H9 (cell line): ENCODE measurements around the gene KLF11. TPM values are rescaled to one million over a fixed set of nuclear protein-coding genes. Genes with fewer than 3 reads are reported as not detected.

Experiments
- DNase-seq: peaks from one replicate; pipeline ENCODE4 v3.0.0-alpha.2; 2017
- H2AFZ ChIP-seq: one replicate; pipeline ENCODE4 v1.6.1; 2013; ENCODE audit warnings: mild to moderate bottlenecking, low read length, control low read depth, moderate library complexity
- H2AK5ac ChIP-seq: 2 replicates; pipeline ENCODE4 v1.6.1; 2013; ENCODE audit warnings: low read length, control low read depth, mixed read lengths; ENCODE audit not compliant: insufficient read length
- H2BK120ac ChIP-seq: one replicate; pipeline ENCODE4 v1.6.1; 2013; ENCODE audit warnings: low read depth, mild to moderate bottlenecking, low read length, control low read depth, inconsistent platforms; ENCODE audit not compliant: poor library complexity, severe bottlenecking
- H2BK12ac ChIP-seq: 2 replicates; pipeline ENCODE4 v1.6.1; 2013; ENCODE audit warnings: low read length, control low read depth, mixed read lengths, low read depth; ENCODE audit not compliant: insufficient read length
- H2BK15ac ChIP-seq: 2 replicates; pipeline ENCODE4 v1.6.1; 2013; ENCODE audit warnings: low read depth, low read length, control low read depth
- H2BK20ac ChIP-seq: one replicate; pipeline ENCODE4 v1.6.1; 2013; ENCODE audit warnings: low read depth, mild to moderate bottlenecking, low read length, control low read depth, inconsistent platforms; ENCODE audit not compliant: poor library complexity, severe bottlenecking
- H2BK5ac ChIP-seq: 2 replicates; pipeline ENCODE4 v1.6.1; 2013; ENCODE audit warnings: low read length, control low read depth, mixed read lengths; ENCODE audit not compliant: insufficient read length
- H3K14ac ChIP-seq: 2 replicates; pipeline ENCODE4 v1.6.1; 2013; ENCODE audit warnings: low read length, control low read depth; ENCODE audit not compliant: insufficient read depth
- H3K18ac ChIP-seq: 2 replicates; pipeline ENCODE4 v1.6.1; 2013; ENCODE audit warnings: low read depth, mild to moderate bottlenecking, mixed read lengths, low read length, control low read depth; ENCODE audit not compliant: insufficient read length
- H3K23ac ChIP-seq: 2 replicates; pipeline ENCODE4 v1.6.1; 2013; ENCODE audit warnings: low read length, control low read depth, mixed read lengths, low read depth; ENCODE audit not compliant: insufficient read length
- H3K23me2 ChIP-seq: 2 replicates; pipeline ENCODE4 v1.6.1; 2013; ENCODE audit warnings: low read depth, mild to moderate bottlenecking, mixed read lengths, low read length, control low read depth; ENCODE audit not compliant: insufficient read length, poor library complexity, severe bottlenecking
- H3K27ac ChIP-seq: 2 replicates; pipeline ENCODE4 v1.5.1; 2013; ENCODE audit warnings: low read length, control low read depth, mixed read lengths, low read depth; ENCODE audit not compliant: insufficient read length
- H3K27me3 ChIP-seq: 2 replicates; pipeline ENCODE4 v1.6.1; 2013; ENCODE audit warnings: low read length, control low read depth, inconsistent platforms; ENCODE audit not compliant: insufficient read depth
- H3K4ac ChIP-seq: 2 replicates; pipeline ENCODE4 v1.6.1; 2013; ENCODE audit warnings: low read depth, mild to moderate bottlenecking, control low read depth, inconsistent platforms, low read length, moderate library complexity
- H3K4me1 ChIP-seq: 2 replicates; pipeline ENCODE4 v1.6.1; 2013; ENCODE audit warnings: low read length, control low read depth, inconsistent platforms; ENCODE audit not compliant: insufficient read depth
- H3K4me2 ChIP-seq: 2 replicates; pipeline ENCODE4 v1.6.1; 2013; ENCODE audit warnings: low read length, control low read depth, mixed read lengths; ENCODE audit not compliant: insufficient read length, insufficient read depth
- H3K56ac ChIP-seq: 2 replicates; pipeline ENCODE4 v1.6.1; 2013; ENCODE audit warnings: low read depth, mild to moderate bottlenecking, mixed read lengths, low read length, control low read depth; ENCODE audit not compliant: insufficient read length
- H3K79me1 ChIP-seq: 2 replicates; pipeline ENCODE4 v1.6.1; 2013; ENCODE audit warnings: low read depth, mild to moderate bottlenecking, moderate library complexity, low read length, control low read depth, inconsistent platforms; ENCODE audit not compliant: insufficient read depth, poor library complexity, severe bottlenecking
- H3K79me2 ChIP-seq: 2 replicates; pipeline ENCODE4 v1.6.1; 2013; ENCODE audit warnings: low read length, control low read depth, inconsistent platforms; ENCODE audit not compliant: insufficient read depth
- H3K9ac ChIP-seq: 2 replicates; pipeline ENCODE4 v1.6.1; 2013; ENCODE audit warnings: low read length, control low read depth, mixed read lengths; ENCODE audit not compliant: insufficient read length; ENCODE audit errors: extremely low read depth
- H3K9me3 ChIP-seq: one replicate; pipeline ENCODE4 v1.6.1; 2013; ENCODE audit warnings: low read depth, low read length, inconsistent platforms; ENCODE audit not compliant: control insufficient read depth
- H3T11ph ChIP-seq: one replicate; pipeline ENCODE4 v1.6.1; 2013; ENCODE audit warnings: mild to moderate bottlenecking, low read length, control low read depth, inconsistent platforms
- H4K20me1 ChIP-seq: one replicate; pipeline ENCODE4 v1.6.1; 2013; ENCODE audit not compliant: control insufficient read depth, insufficient read length, insufficient read depth
- H4K5ac ChIP-seq: 2 replicates; pipeline ENCODE4 v1.6.1; 2013; ENCODE audit warnings: low read depth, mild to moderate bottlenecking, mixed read lengths, low read length, control low read depth; ENCODE audit not compliant: insufficient read length
- H4K8ac ChIP-seq: replicated peaks from 2 replicates; pipeline ENCODE4 v1.6.1; 2013; ENCODE audit warnings: low read length, control low read depth, mixed read lengths, low read depth; ENCODE audit not compliant: insufficient read length
- H4K91ac ChIP-seq: 2 replicates; pipeline ENCODE4 v1.6.1; 2013; ENCODE audit warnings: low read depth, mild to moderate bottlenecking, moderate library complexity, mixed read lengths, low read length, control low read depth; ENCODE audit not compliant: insufficient read length
- H3K27ac Mint-ChIP-seq, 3 experiments: 2 replicates in 2 of 3; 3 replicates in 1 of 3; pipeline ENCODE4 v1.8.0; 2020 to 2021; ENCODE audit warnings: mixed read lengths in 3 of 3, mild to moderate bottlenecking in 1 of 3, moderate library complexity in 1 of 3
- H3K27me3 Mint-ChIP-seq: 2 replicates; pipeline ENCODE4 v1.8.0; 2021; ENCODE audit warnings: low read depth, mild to moderate bottlenecking, moderate library complexity, mixed read lengths
- H3K36me3 Mint-ChIP-seq, 3 experiments: 2 replicates in 2 of 3; 3 replicates in 1 of 3; pipeline ENCODE4 v1.8.0; 2020 to 2021; ENCODE audit warnings: low read depth in 3 of 3, mixed read lengths in 3 of 3; ENCODE audit not compliant: insufficient read depth in 1 of 3
- H3K4me1 Mint-ChIP-seq, 2 experiments: 2 replicates each; pipeline ENCODE4 v1.8.0; 2020; ENCODE audit warnings: mixed read lengths in 2 of 2
- H3K4me3 Mint-ChIP-seq, 2 experiments: 2 replicates in 1 of 2; 3 replicates in 1 of 2; pipeline ENCODE4 v1.8.0; 2020 to 2021; ENCODE audit warnings: mild to moderate bottlenecking in 2 of 2, mixed read lengths in 2 of 2, moderate library complexity in 1 of 2
- H3K9me3 Mint-ChIP-seq, 2 experiments: 2 replicates in 1 of 2; 3 replicates in 1 of 2; pipeline ENCODE4 v1.8.0; 2020; ENCODE audit warnings: mild to moderate bottlenecking in 2 of 2, mixed read lengths in 2 of 2, moderate library complexity in 1 of 2
- WGBS: extraction: QIAGEN DNeasy Blood & Tissue Kit; methylation state at CpG from one replicate; pipeline ENCODE4 v1.1.7; 2013; ENCODE audit warnings: missing lambda C conversion rate, low lambda C conversion rate, mixed read lengths; ENCODE audit not compliant: insufficient read length; ENCODE audit errors: extremely low coverage; 5-methylcytosine and 5-hydroxymethylcytosine counted together
- total RNA-seq: library from RNA; stranded (reverse); gene quantifications from 2 replicates; pipeline ENCODE4 v1.2.1, GENCODE V29; 2021
- TF ChIP-seq, protein P1 (sequence below): fragments of 200-600 bp; sonication (generic); conservative IDR thresholded peaks from 3 replicates; pipeline ENCODE4 v1.8.0; 2021; ENCODE audit warnings: antibody characterized with exemption, mild to moderate bottlenecking

Gene KLF11
- total RNA-seq, 1 experiment from 2014 or later = 15.5 TPM

DNA sequence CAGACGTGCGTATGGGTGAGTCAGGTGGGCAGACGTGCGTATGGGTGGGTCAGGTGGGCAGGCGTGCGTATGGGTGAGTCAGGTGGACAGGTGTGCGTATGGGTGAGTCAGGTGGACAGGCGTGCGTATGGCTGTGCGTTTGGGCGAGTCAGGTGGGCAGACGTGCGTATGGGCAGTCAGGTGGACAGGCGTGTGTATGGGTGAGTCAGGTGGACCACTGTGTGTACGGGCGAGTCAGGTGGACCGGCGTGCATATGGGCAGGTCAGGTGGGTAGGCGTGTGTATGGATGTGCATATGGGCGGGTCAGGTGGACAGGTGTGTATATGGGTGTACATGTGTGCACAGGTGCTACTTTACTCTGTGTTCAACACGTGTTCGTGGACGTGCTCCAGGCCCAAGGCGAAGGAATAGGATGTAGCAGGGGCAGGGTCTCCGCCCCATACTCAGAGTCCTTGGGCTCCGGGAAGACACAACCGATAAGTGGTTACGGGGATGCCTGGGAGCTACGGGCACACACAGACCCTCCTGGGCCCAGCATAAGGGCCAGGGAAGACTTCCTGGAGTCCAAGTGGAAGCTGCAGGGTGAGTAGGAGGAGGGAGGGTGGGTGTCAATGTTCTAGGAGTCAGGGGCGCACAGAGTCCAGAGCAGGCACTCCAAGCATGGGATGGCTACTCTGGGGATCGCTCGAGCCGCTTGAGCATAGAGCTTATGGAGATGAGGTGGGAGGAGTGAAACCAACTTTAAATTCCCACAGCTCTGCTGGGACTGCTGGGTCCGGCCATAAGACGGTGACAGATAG, 27.1 kb upstream of the KLF11 start:
- no peak overlapping the region for H2AK5ac ChIP-seq
- Mint-ChIP-seq H3K27ac (no peak overlapping the region), H3K9me3 (no peaks in the 10 kb centered on the region), H3K36me3 (no peaks in the 10 kb centered on the region; a peak in 1 of 7 replicates), H3K4me3 (no peak overlapping the region), H3K27me3 (peaks cover 15% of the 10 kb centered on the region), H3K4me1 (no peaks in the 10 kb centered on the region)
- H4K8ac ChIP-seq = no peak overlapping the region
- H3K23me2 ChIP-seq = no peaks in the 10 kb centered on the region
- H2BK15ac ChIP-seq = no peak overlapping the region
- H3K9ac ChIP-seq = no peak overlapping the region
- no peak overlapping the region for H3K27ac ChIP-seq
- no peak overlapping the region for H3K56ac ChIP-seq
- no peak overlapping the region for H3K14ac ChIP-seq
- no peak overlapping the region for H2BK20ac ChIP-seq
- H3K9me3 ChIP-seq = no peaks in the 10 kb centered on the region
- no peak overlapping the region for H3K23ac ChIP-seq
- H3K27me3 ChIP-seq = no peaks in the 10 kb centered on the region
- WGBS = no CpG with 5 or more reads among the region's 35 CpGs
- no peak overlapping the region for H2AFZ ChIP-seq
- H4K5ac ChIP-seq = no peak overlapping the region
- H2BK5ac ChIP-seq = no peak overlapping the region
- H2BK120ac ChIP-seq = no peak overlapping the region
- H2BK12ac ChIP-seq = no peak overlapping the region
- DNase-seq = no peak
- H3K4me2 ChIP-seq = no peak overlapping the region
- H4K91ac ChIP-seq = no peak overlapping the region
- H3T11ph ChIP-seq = no peak overlapping the region
- H3K4me1 ChIP-seq = no peaks in the 10 kb centered on the region
- no peak overlapping the region for H3K4ac ChIP-seq
- no peaks in the 10 kb centered on the region for H4K20me1 ChIP-seq
- TF ChIP-seq, protein P1, sequence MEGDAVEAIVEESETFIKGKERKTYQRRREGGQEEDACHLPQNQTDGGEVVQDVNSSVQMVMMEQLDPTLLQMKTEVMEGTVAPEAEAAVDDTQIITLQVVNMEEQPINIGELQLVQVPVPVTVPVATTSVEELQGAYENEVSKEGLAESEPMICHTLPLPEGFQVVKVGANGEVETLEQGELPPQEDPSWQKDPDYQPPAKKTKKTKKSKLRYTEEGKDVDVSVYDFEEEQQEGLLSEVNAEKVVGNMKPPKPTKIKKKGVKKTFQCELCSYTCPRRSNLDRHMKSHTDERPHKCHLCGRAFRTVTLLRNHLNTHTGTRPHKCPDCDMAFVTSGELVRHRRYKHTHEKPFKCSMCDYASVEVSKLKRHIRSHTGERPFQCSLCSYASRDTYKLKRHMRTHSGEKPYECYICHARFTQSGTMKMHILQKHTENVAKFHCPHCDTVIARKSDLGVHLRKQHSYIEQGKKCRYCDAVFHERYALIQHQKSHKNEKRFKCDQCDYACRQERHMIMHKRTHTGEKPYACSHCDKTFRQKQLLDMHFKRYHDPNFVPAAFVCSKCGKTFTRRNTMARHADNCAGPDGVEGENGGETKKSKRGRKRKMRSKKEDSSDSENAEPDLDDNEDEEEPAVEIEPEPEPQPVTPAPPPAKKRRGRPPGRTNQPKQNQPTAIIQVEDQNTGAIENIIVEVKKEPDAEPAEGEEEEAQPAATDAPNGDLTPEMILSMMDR = no peak
- H3K79me2 ChIP-seq = no peaks in the 10 kb centered on the region
- H3K79me1 ChIP-seq = no peaks in the 10 kb centered on the region
- H3K18ac ChIP-seq = no peak overlapping the region
